Chondrocyte (in vitro differentiated cells): ENCODE data around the gene SLIT3. TPM values are rescaled to one million over a fixed set of nuclear protein-coding genes. Genes with fewer than 3 reads are reported as not detected.

Source experiments
- DNase-seq: peaks from one replicate; pipeline ENCODE4 v3.0.0; 2021; ENCODE audit warnings: mixed read lengths, low spot score
- H3K27ac Mint-ChIP-seq: one replicate; pipeline ENCODE4 v1.8.0; 2021; ENCODE audit warnings: mild to moderate bottlenecking, moderate library complexity, mixed read lengths; ENCODE audit not compliant: unreplicated experiment
- H3K27me3 Mint-ChIP-seq: 2 replicates; pipeline ENCODE4 v1.8.0; 2021; ENCODE audit warnings: low read depth, mixed read lengths
- H3K36me3 Mint-ChIP-seq: 2 replicates; pipeline ENCODE4 v1.8.0; 2021; ENCODE audit warnings: low read depth, mixed read lengths
- H3K4me1 Mint-ChIP-seq: 2 replicates; pipeline ENCODE4 v1.8.0; 2021; ENCODE audit warnings: low read depth, mild to moderate bottlenecking, mixed read lengths
- H3K4me3 Mint-ChIP-seq: one replicate; pipeline ENCODE4 v1.8.0; 2021; ENCODE audit warnings: mild to moderate bottlenecking, moderate library complexity, mixed read lengths; ENCODE audit not compliant: unreplicated experiment
- H3K9me3 Mint-ChIP-seq: 2 replicates; pipeline ENCODE4 v1.8.0; 2021; ENCODE audit warnings: low read depth, mixed read lengths
- CTCF ChIP-seq: fragments of 200-600 bp; sonication (generic); IDR thresholded peaks from 2 replicates; pipeline ENCODE4 v1.5.0; 2021; ENCODE audit warnings: antibody characterized with exemption, mild to moderate bottlenecking, moderate library complexity
- total RNA-seq: library from RNA; stranded (reverse); gene quantifications from 3 replicates; pipeline ENCODE4 v1.2.1, GENCODE V29; 2021

Gene SLIT3
- total RNA-seq, 1 donor from 2014 or later: 116 TPM

- Mint-ChIP-seq H3K4me3 (no peak overlapping the region), H3K27ac (no peak overlapping the region), H3K9me3 (no peaks in the 10 kb centered on the region), H3K27me3 (no peaks in the 10 kb centered on the region), H3K36me3 (no peaks in the 10 kb centered on the region), H3K4me1 (peaks cover 13% of the 10 kb centered on the region)
- no peak for DNase-seq
- TF ChIP-seq CTCF: no peak
Measured at GRCh38 chr5:169013208-169013728, 287.7 kb downstream of the SLIT3 start.

- no peaks in the 10 kb centered on the region for H3K27me3 Mint-ChIP-seq
- DNase-seq: no peak
- TF ChIP-seq CTCF: no peak
- no peaks in the 10 kb centered on the region for H3K36me3 Mint-ChIP-seq
- H3K27ac Mint-ChIP-seq: no peak overlapping the region
- no peaks in the 10 kb centered on the region for H3K9me3 Mint-ChIP-seq
- H3K4me1 Mint-ChIP-seq: peaks cover 13% of the 10 kb centered on the region
- no peak overlapping the region for H3K4me3 Mint-ChIP-seq
Measured at GRCh38 chr5:169012450-169012849, 288.5 kb downstream of the SLIT3 start.

- Mint-ChIP-seq H3K36me3 (no peaks in the 10 kb centered on the region), H3K27ac (no peak overlapping the region), H3K4me1 (peaks cover 20% of the 10 kb centered on the region), H3K4me3 (no peak overlapping the region), H3K9me3 (no peaks in the 10 kb centered on the region), H3K27me3 (no peaks in the 10 kb centered on the region)
- TF ChIP-seq CTCF: no peak
- no peak for DNase-seq
Measured at GRCh38 chr5:169011451-169011850, 289.5 kb downstream of the SLIT3 start.

- Mint-ChIP-seq H3K27ac (no peak overlapping the region), H3K9me3 (no peaks in the 10 kb centered on the region), H3K36me3 (no peaks in the 10 kb centered on the region), H3K4me1 (peaks cover 23% of the 10 kb centered on the region), H3K4me3 (no peak overlapping the region), H3K27me3 (no peaks in the 10 kb centered on the region)
- no peak for TF ChIP-seq CTCF
- no peak for DNase-seq
Measured at GRCh38 chr5:169011009-169011408, 289.9 kb downstream of the SLIT3 start.

GRCh38 chr5:169009123-169009522, 291.8 kb downstream of the SLIT3 start:
- Mint-ChIP-seq H3K4me3 (no peak overlapping the region), H3K9me3 (no peaks in the 10 kb centered on the region), H3K4me1 (peaks cover 34% of the 10 kb centered on the region), H3K27me3 (no peaks in the 10 kb centered on the region), H3K27ac (no peak overlapping the region), H3K36me3 (no peaks in the 10 kb centered on the region)
- TF ChIP-seq CTCF: no peak
- DNase-seq: no peak
